Measurements from ENCODE around the gene RBM24. TPM values are rescaled to one million over a fixed set of nuclear protein-coding genes. Genes with fewer than 3 reads are reported as not detected.

RBM24 gene
- total RNA-seq, 1 experiment from 2014 or later, result 0.48 TPM

- no peaks in the 10 kb centered on the region for H3K79me1 ChIP-seq (ENCODE audit: insufficient read depth, low read depth, low read length, poor library complexity, severe bottlenecking)
- no peak overlapping the region for H3T11ph ChIP-seq (ENCODE audit: low read length)
- no peak overlapping the region for H3K4me2 ChIP-seq (ENCODE audit: insufficient read depth, insufficient read length, low read length)
- H3K14ac ChIP-seq (ENCODE audit: insufficient read depth, low read length), result no peak overlapping the region
- H3K4me1 Mint-ChIP-seq, result peaks cover 9 to 23% of the 10 kb centered on the region in 2 experiments
- H3K23me2 ChIP-seq (ENCODE audit: insufficient read length, low read depth, low read length, poor library complexity, severe bottlenecking), result peaks cover 13% of the 10 kb centered on the region
- no CpG with 5 or more reads among the region's 2 CpGs for WGBS (ENCODE audit: extremely low coverage, insufficient read length, low lambda C conversion rate)
- no peak overlapping the region for H3K23ac ChIP-seq (ENCODE audit: insufficient read length, low read depth, low read length)
- H2BK5ac ChIP-seq (ENCODE audit: insufficient read length, low read length), result no peak overlapping the region
- H3K79me2 ChIP-seq (ENCODE audit: insufficient read depth, low read length), result no peaks in the 10 kb centered on the region
- H3K36me3 Mint-ChIP-seq (ENCODE audit: insufficient read depth in 1 of 3, low read depth in 3 of 3), result no peaks in the 10 kb centered on the region; a peak in 2 of 7 replicates
- H4K91ac ChIP-seq (ENCODE audit: insufficient read length, low read depth, low read length), result no peak overlapping the region
- H3K9ac ChIP-seq (ENCODE audit: extremely low read depth, insufficient read length, low read length), result no peak overlapping the region
- no peak overlapping the region for H3K27ac ChIP-seq (ENCODE audit: insufficient read length, low read depth, low read length)
- H3K56ac ChIP-seq (ENCODE audit: insufficient read length, low read depth, low read length), result no peak overlapping the region
- H3K18ac ChIP-seq (ENCODE audit: insufficient read length, low read depth, low read length), result no peak overlapping the region
- no peaks in the 10 kb centered on the region for H3K9me3 Mint-ChIP-seq
- no peaks in the 10 kb centered on the region for H4K20me1 ChIP-seq (ENCODE audit: control insufficient read depth, insufficient read depth, insufficient read length)
- H2BK120ac ChIP-seq (ENCODE audit: low read depth, low read length, poor library complexity, severe bottlenecking), result no peak overlapping the region
- no peak overlapping the region for H3K4ac ChIP-seq (ENCODE audit: low read depth, low read length)
- H3K27me3 ChIP-seq (ENCODE audit: insufficient read depth, low read length), result peaks cover 28% of the 10 kb centered on the region
- peaks cover 85% of the 10 kb centered on the region for H3K27me3 Mint-ChIP-seq (ENCODE audit: low read depth)
- H3K27ac Mint-ChIP-seq, result no peak overlapping the region
- TF ChIP-seq CTCF (conservative IDR thresholded peaks at IDR 0.05), result no peak
- no peak overlapping the region for H2BK15ac ChIP-seq (ENCODE audit: low read depth, low read length)
- H2AFZ ChIP-seq (ENCODE audit: low read length), result no peak overlapping the region
- no peaks in the 10 kb centered on the region; the same call in 1 of the 2 replicates for H3K4me1 ChIP-seq (ENCODE audit: insufficient read depth, low read length)
- H3K4me3 Mint-ChIP-seq, result no peak overlapping the region
- no peak overlapping the region for H2BK12ac ChIP-seq (ENCODE audit: insufficient read length, low read depth, low read length)
- H4K8ac ChIP-seq (replicated peaks; ENCODE audit: insufficient read length, low read depth, low read length), result no peak overlapping the region
- H4K5ac ChIP-seq (ENCODE audit: insufficient read length, low read depth, low read length), result no peak overlapping the region
- DNase-seq, result no peak
- no peaks in the 10 kb centered on the region for H3K9me3 ChIP-seq (ENCODE audit: control insufficient read depth, low read depth, low read length)
- H2BK20ac ChIP-seq (ENCODE audit: low read depth, low read length, poor library complexity, severe bottlenecking), result no peak overlapping the region
- H2AK5ac ChIP-seq (ENCODE audit: insufficient read length, low read length), result no peak overlapping the region
These were observed 3.9 kb upstream of the RBM24 start for GRCh38 chr6:17277256-17277655.
